ENCODE results near the gene ZNF688. TPM values are rescaled to one million over a fixed set of nuclear protein-coding genes. Genes with fewer than 3 reads are reported as not detected.

The ZNF688 gene
- total RNA-seq, 1 donor from 2014 or later, result 5.4 TPM

DNA sequence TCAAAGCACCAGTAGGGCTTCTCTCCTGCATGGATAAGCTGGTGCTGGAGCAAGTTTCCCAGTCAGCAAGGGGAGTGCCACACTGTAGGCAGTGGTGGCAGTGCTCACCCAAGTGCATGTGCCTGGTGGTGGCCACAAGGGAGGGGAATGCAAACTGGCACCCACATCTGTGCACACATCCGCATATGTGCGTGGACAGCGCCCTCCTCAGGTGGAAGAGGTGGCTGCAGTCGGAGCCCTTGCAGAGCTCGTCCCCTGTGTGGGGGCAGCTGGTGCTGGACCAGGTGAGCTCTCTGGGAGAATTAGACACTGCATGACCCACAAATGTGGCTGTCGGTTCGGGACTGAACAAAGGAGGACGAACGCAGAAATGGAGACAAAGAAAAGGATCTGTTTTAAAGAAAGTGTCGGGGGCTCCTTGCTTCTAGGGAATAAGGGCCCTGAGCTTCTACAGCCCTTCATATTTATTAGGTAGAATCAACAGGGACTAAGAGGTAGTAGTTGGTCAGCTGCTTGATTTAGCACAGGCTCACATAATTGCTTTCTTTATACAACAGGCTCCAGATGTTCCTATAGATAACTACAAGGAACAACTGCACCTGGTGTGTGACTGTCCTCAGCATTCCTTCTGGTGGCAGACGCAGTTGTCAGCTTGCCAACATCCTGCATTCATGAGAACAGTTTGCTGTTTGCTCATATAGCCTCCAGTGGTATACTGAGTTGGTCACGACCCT lies 44.0 kb upstream of the ZNF688 start:
- Histone ChIP-seq H4K20me1 (ENCODE audit: insufficient read depth, low read length) (no peaks in the 10 kb centered on the region), H3K4me3 (ENCODE audit: insufficient read depth, low read depth, low read length) (no peak overlapping the region), H3K36me3 (ENCODE audit: insufficient read depth, low read length) (no peaks in the 10 kb centered on the region), H3K79me2 (ENCODE audit: insufficient read depth, low read length) (no peaks in the 10 kb centered on the region), H3K9ac (ENCODE audit: low read length) (no peak overlapping the region), H3K27ac (ENCODE audit: low read depth, low read length) (no peak overlapping the region), H2AFZ (ENCODE audit: low read depth, low read length) (no peak overlapping the region), H3K4me2 (ENCODE audit: low read length) (no peak overlapping the region), H3K27me3 (ENCODE audit: insufficient read depth, low read length) (no peaks in the 10 kb centered on the region), H3K9me3 (ENCODE audit: insufficient read depth, low read depth, low read length) (peaks cover 4% of the 10 kb centered on the region), H3K4me1 (ENCODE audit: insufficient read depth, low read length) (peaks cover under 1% of the 10 kb centered on the region)
- H3K4me1 Mint-ChIP-seq (ENCODE audit: low read depth, unreplicated experiment), result no peaks in the 10 kb centered on the region
- DNase-seq (ENCODE audit: low read depth) (no peak), FAIRE-seq (no peak)
- no peak overlapping the region for H3K4me3 Mint-ChIP-seq (ENCODE audit: unreplicated experiment)
- no peaks in the 10 kb centered on the region for H3K9me3 Mint-ChIP-seq (ENCODE audit: unreplicated experiment)
- peaks cover 2% of the 10 kb centered on the region for H3K27me3 Mint-ChIP-seq (ENCODE audit: low read depth, unreplicated experiment)
- H3K27ac Mint-ChIP-seq (ENCODE audit: unreplicated experiment), result no peak overlapping the region
- TF ChIP-seq CTCF (IDR thresholded peaks at IDR 0.05; ENCODE audit: insufficient read depth, low read depth, low read length) (peak; percentile 25), EZH2 (IDR thresholded peaks at IDR 0.05; ENCODE audit: insufficient read depth, low read length) (no peak)
- H3K36me3 Mint-ChIP-seq (ENCODE audit: low read depth, unreplicated experiment), result no peaks in the 10 kb centered on the region

- Mint-ChIP-seq H3K36me3 (ENCODE audit: low read depth, unreplicated experiment) (no peaks in the 10 kb centered on the region), H3K27me3 (ENCODE audit: low read depth, unreplicated experiment) (no peaks in the 10 kb centered on the region), H3K4me1 (ENCODE audit: low read depth, unreplicated experiment) (no peaks in the 10 kb centered on the region), H3K4me3 (ENCODE audit: unreplicated experiment) (peak within 1 kb of the TSS; percentile 92), H3K9me3 (ENCODE audit: unreplicated experiment) (no peaks in the 10 kb centered on the region), H3K27ac (ENCODE audit: unreplicated experiment) (peak within 1 kb of the TSS; percentile 95)
- H3K4me2 ChIP-seq (ENCODE audit: low read length), result peak within 1 kb of the TSS; percentile 84
- no peaks in the 10 kb centered on the region for H3K27me3 ChIP-seq (ENCODE audit: insufficient read depth, low read length)
- H3K9ac ChIP-seq (ENCODE audit: low read length), result peak within 1 kb of the TSS; percentile 96
- no peaks in the 10 kb centered on the region for H4K20me1 ChIP-seq (ENCODE audit: insufficient read depth, low read length)
- FAIRE-seq (peak; percentile 9), DNase-seq (ENCODE audit: low read depth) (peak; percentile 90)
- TF ChIP-seq CTCF (IDR thresholded peaks at IDR 0.05; ENCODE audit: insufficient read depth, low read depth, low read length) (no peak), EZH2 (IDR thresholded peaks at IDR 0.05; ENCODE audit: insufficient read depth, low read length) (no peak)
- H2AFZ ChIP-seq (ENCODE audit: low read depth, low read length), result peak within 1 kb of the TSS; percentile 97
- no peaks in the 10 kb centered on the region for H3K36me3 ChIP-seq (ENCODE audit: insufficient read depth, low read length)
- H3K79me2 ChIP-seq (ENCODE audit: insufficient read depth, low read length), result peaks cover 16% of the 10 kb centered on the region
- peak within 1 kb of the TSS; percentile 86 for H3K4me3 ChIP-seq (ENCODE audit: insufficient read depth, low read depth, low read length)
- H3K27ac ChIP-seq (ENCODE audit: low read depth, low read length), result peak within 1 kb of the TSS; percentile 86
- H3K4me1 ChIP-seq (ENCODE audit: insufficient read depth, low read length), result peaks cover 2% of the 10 kb centered on the region
- H3K9me3 ChIP-seq (ENCODE audit: insufficient read depth, low read depth, low read length), result no peaks in the 10 kb centered on the region
Measured at GRCh38 chr16:30609926-30610839, 38.7 kb upstream of the ZNF688 start, which contains the start of gene ZNF689. TSS of gene ZNF689 (minus strand) at chr16:30610389. CDS start at chr16:30610041, 348 bp downstream.

Data from astrocyte (in vitro differentiated cells and primary cell).